Testis (tissue), 3 donors: ENCODE measurements around the gene MYLK. TPM values are rescaled to one million over a fixed set of nuclear protein-coding genes. Genes with fewer than 3 reads are reported as not detected.

ENCODE experiments used
- DNase-seq: peaks from one replicate; pipeline ENCODE4 v3.0.0-alpha.2; 2019
- H3K27ac ChIP-seq, 2 donors: fragments of 200-600 bp; sonication (generic); one replicate each; pipeline ENCODE4 v1.5.1; 2019
- H3K27me3 ChIP-seq: fragments of 200-600 bp; sonication (generic); one replicate; pipeline ENCODE4 v1.5.1; 2019
- H3K36me3 ChIP-seq: fragments of 200-600 bp; sonication (generic); one replicate; pipeline ENCODE4 v1.5.1; 2017; ENCODE audit warnings: low read depth; ENCODE audit errors: missing control alignments
- H3K4me1 ChIP-seq: fragments of 200-600 bp; sonication (generic); one replicate; pipeline ENCODE4 v1.5.1; 2019
- H3K4me3 ChIP-seq, 2 donors: fragments of 200-600 bp; sonication (generic); one replicate each; pipeline ENCODE4 v1.5.1; 2017 to 2019
- H3K9me3 ChIP-seq: fragments of 200-600 bp; sonication (generic); one replicate; pipeline ENCODE4 v1.5.1; 2017
- POLR2A ChIP-seq: fragments of 450-650 bp; IDR thresholded peaks from one replicate; pipeline ENCODE4 v1.6.1; 2017; ENCODE audit warnings: antibody characterized with exemption, mild to moderate bottlenecking, moderate library complexity
- WGBS, 2 donors: methylation state at CpG; one replicate each; pipeline ENCODE4 v1.1.5; 2018; 5-methylcytosine and 5-hydroxymethylcytosine counted together
- intact Hi-C: fragments of 100-400 bp; cut with DNase I; formaldehyde crosslinking; loops from one replicate; pipeline ENCODE4 v1.15.1; 2023; ENCODE audit warnings: low total_unique reads
- polyA plus RNA-seq: library from polyadenylated mRNA; stranded (reverse); fragments of 350-450 nt; fragmentation: Illumina TruSeq; extraction: RNeasy Lipid Tissue Mini Kit (QIAGEN cat#74804); gene quantifications from one replicate; pipeline ENCODE4 v1.2.3, GENCODE V29; 2014; ENCODE audit warnings: low read depth, low replicate concordance; ENCODE audit not compliant: insufficient read depth
- total RNA-seq, 2 donors: library from RNA; depleted of rRNA; stranded (reverse); fragments of >200 nt; gene quantifications; one replicate each; pipeline ENCODE4 v1.2.3, GENCODE V29; 2016
- TF ChIP-seq, protein P1 (sequence below), 3 experiments: fragments of 450-650 bp in 2 of 3; fragments of 200-600 bp in 1 of 3; sonication (generic) in 1 of 3; IDR thresholded peaks; one replicate each; pipeline ENCODE4 v1.5.1; 2016 to 2019; ENCODE audit warnings: antibody characterized with exemption in 3 of 3, mild to moderate bottlenecking in 2 of 3, moderate library complexity in 1 of 3

MYLK gene
- total and polyA plus RNA-seq, 3 donors from 2014 or later: 130 to 168 (median 151) TPM

DNA sequence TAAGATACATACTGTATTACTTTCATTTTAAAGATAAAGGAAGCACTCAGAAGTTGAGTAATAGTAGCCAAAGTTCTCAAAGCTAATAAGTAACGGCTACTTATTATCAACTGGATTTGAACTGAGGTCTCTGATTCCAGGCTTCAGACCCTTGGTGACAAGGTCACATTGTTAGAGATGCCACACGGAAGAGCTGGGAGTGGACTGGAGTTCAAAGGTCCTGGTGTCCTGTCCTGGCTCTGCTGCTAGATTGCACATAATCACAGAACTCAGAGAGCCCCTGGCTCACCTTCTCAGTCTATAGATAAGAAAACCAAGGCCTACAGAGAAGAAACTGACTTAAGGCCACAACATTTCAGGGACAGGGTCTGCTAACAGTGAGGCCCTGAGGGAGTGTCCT, 75.3 kb downstream of the MYLK start:
- no peaks in the 10 kb centered on the region for H3K36me3 ChIP-seq
- TF ChIP-seq POLR2A: no peak
- TF ChIP-seq, protein P1, sequence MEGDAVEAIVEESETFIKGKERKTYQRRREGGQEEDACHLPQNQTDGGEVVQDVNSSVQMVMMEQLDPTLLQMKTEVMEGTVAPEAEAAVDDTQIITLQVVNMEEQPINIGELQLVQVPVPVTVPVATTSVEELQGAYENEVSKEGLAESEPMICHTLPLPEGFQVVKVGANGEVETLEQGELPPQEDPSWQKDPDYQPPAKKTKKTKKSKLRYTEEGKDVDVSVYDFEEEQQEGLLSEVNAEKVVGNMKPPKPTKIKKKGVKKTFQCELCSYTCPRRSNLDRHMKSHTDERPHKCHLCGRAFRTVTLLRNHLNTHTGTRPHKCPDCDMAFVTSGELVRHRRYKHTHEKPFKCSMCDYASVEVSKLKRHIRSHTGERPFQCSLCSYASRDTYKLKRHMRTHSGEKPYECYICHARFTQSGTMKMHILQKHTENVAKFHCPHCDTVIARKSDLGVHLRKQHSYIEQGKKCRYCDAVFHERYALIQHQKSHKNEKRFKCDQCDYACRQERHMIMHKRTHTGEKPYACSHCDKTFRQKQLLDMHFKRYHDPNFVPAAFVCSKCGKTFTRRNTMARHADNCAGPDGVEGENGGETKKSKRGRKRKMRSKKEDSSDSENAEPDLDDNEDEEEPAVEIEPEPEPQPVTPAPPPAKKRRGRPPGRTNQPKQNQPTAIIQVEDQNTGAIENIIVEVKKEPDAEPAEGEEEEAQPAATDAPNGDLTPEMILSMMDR (IDR thresholded peaks at IDR 0.05): no peak
- no peaks in the 10 kb centered on the region for H3K9me3 ChIP-seq
- no peaks in the 10 kb centered on the region for H3K27me3 ChIP-seq
- H3K27ac ChIP-seq: no peak overlapping the region
- H3K4me3 ChIP-seq: no peak overlapping the region
- intact Hi-C loops: no loop called here
- 62 to 79% methylated on average over 2 of the region's 2 CpGs for WGBS, 2 donors
- DNase-seq: no peak
- H3K4me1 ChIP-seq: peaks cover 11% of the 10 kb centered on the region

DNA sequence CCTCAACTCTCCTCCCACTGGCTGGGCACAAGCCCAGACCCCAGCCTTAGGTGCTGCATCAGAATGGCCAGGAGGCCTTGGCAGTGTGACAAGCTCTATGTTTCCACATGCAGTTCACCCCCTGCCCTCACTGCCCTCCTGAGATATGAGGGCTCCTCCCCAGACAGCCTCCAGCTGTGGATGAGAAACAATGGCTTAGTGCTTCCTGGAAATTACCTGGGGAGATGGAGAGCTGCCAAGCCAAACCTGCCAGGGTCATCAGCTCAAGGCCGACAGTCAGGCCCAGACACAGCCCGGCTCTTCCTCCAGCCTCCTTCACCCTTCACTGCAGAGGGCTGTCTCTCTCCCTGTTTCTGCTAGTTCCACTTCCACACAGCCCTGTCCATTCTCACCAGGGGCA, 76.3 kb downstream of the MYLK start:
- no peak overlapping the region for H3K4me3 ChIP-seq
- no peak overlapping the region for H3K27ac ChIP-seq
- no peaks in the 10 kb centered on the region for H3K27me3 ChIP-seq
- intact Hi-C loops: no loop called here
- H3K36me3 ChIP-seq: no peaks in the 10 kb centered on the region
- 27 to 45% methylated on average over 2 of the region's 2 CpGs for WGBS, 2 donors
- H3K4me1 ChIP-seq: peaks cover 11% of the 10 kb centered on the region
- peak; percentile 15 for DNase-seq
- TF ChIP-seq POLR2A: no peak
- TF ChIP-seq, protein P1 (IDR thresholded peaks at IDR 0.05): no peak
- H3K9me3 ChIP-seq: no peaks in the 10 kb centered on the region

DNA sequence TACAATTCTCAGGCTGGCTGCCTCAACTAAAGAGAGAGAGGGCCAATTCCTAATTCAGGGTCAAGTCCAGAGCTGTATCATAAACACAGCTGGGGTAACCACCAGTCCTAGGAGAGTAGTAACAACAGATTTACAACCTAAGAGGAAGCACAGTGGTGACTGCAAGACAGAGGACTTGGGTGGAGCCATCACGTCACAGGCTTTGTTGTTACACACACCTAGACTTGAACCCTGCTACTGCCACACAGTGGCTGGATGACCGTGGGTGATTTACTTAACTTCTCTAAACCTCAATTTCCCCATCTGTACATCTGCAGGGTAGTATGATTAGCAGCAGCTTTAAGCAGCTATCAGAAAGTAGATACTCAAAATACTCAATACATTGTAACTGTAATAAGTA, 78.6 kb downstream of the MYLK start:
- H3K4me1 ChIP-seq: peaks cover 11% of the 10 kb centered on the region
- H3K27ac ChIP-seq: no peak overlapping the region
- intact Hi-C loops: no loop called here
- H3K9me3 ChIP-seq: no peaks in the 10 kb centered on the region
- DNase-seq: no peak
- H3K27me3 ChIP-seq: no peaks in the 10 kb centered on the region
- no peaks in the 10 kb centered on the region for H3K36me3 ChIP-seq
- no peak overlapping the region for H3K4me3 ChIP-seq
- 76 to 79% methylated on average over 2 of the region's 2 CpGs for WGBS, 2 donors
- TF ChIP-seq POLR2A: no peak
- TF ChIP-seq, protein P1 (IDR thresholded peaks at IDR 0.05): no peak

DNA sequence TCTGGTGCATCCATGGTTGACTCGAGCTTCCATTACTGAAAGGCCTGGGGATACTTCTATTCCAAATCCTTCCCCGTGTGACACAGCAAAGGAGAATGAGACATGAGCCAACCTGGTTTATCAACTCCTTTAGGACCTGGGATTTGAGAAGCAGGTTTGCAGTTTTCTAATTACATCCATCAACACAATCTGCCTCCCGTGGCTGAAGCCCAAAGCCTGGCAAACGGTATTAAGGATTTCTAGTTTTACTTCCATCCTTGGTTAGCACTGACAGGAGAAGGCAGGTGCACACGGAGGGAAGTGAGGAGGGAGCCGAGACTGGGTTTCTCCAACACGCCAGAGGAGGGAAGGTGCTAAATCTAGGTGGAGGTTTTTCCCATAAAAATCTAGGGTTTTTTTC, 79.0 kb downstream of the MYLK start:
- no peak for TF ChIP-seq POLR2A
- TF ChIP-seq, protein P1 (IDR thresholded peaks at IDR 0.05): no peak
- H3K9me3 ChIP-seq: no peaks in the 10 kb centered on the region
- no peaks in the 10 kb centered on the region for H3K36me3 ChIP-seq
- no peak for DNase-seq
- intact Hi-C loops: no loop called here
- no peak overlapping the region for H3K4me3 ChIP-seq
- H3K27me3 ChIP-seq: no peaks in the 10 kb centered on the region
- WGBS, 2 donors: 90 to 93% methylated on average over 7 of the region's 7 CpGs
- H3K27ac ChIP-seq: no peak overlapping the region
- peaks cover 11% of the 10 kb centered on the region for H3K4me1 ChIP-seq

DNA sequence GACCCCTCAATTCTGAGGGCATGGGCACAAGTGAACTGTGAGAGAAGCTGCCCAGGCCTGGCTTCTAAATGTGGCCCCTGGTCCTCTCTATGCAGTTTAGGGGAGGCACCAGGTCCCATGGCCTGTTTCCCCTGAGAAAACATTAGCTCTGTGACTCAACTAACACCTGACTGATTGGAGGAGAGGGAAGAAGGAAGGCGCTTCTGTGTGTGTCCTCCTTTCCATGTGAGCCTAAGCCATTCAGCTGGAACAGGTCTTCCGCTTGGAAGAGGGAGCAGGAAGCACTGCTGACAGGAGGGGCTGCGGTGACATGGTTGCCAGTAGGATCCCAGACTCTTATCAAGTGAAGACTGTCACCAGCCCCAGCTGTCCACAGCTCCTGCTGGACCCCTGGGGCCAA, 79.5 kb downstream of the MYLK start:
- no peaks in the 10 kb centered on the region for H3K27me3 ChIP-seq
- TF ChIP-seq, protein P1 (IDR thresholded peaks at IDR 0.05): no peak
- no peak for TF ChIP-seq POLR2A
- DNase-seq: no peak
- H3K4me3 ChIP-seq: no peak overlapping the region
- no peaks in the 10 kb centered on the region for H3K36me3 ChIP-seq
- WGBS, 2 donors: 53 to 96% methylated on average over 3 of the region's 3 CpGs
- no peak overlapping the region for H3K27ac ChIP-seq
- no peaks in the 10 kb centered on the region for H3K9me3 ChIP-seq
- peaks cover 14% of the 10 kb centered on the region for H3K4me1 ChIP-seq
- intact Hi-C loops: no loop called here
